Measurements from ENCODE around the gene C16orf87.
"Not testable (repeated sequence)": the region's sequence is repeated elsewhere in the genome, so short reads cannot be mapped to it uniquely, and the experiment has no call there.

Gene C16orf87, protein sequence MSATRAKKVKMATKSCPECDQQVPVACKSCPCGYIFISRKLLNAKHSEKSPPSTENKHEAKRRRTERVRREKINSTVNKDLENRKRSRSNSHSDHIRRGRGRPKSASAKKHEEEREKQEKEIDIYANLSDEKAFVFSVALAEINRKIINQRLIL

DNA sequence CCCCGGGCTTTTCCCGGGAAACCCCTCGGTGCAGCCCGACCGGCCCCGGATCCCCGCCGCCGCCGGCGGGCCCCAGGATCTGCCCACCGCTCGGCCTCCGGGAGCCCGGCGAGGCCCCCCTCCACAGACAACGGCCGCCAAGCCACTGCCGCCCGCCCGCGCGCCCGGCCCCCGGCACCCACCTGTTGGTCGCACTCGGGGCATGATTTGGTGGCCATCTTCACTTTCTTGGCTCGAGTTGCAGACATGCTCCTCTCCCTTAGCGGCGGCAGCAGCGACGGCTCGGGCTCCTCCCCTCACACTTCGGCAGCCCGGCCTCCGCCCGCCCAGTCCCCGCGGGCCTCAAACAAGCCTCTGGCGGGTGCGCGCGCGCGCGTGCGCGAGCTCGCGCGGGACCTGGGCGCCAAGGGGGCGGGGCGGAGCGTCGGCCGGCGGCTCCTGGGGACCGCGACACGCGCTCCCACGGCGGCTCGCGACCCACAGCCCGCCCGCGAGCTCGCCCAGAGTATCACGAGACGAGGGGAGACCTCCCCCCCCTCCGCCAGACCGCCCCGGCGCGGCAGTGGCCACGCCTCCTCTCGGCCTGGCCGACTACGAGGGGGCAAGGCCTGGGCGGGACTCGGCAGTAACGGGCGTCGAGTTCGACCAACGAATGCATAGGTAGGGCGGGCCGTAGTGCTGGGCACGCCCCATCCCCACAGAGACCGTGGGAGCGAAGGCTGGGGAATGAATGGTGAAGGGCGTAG, at the start of gene C16orf87:
C16orf87 (minus strand) TSS at position 279 of the 746 bp plus-strand sequence; CDS start at position 248, 31 bp downstream.
- Mint-ChIP-seq H3K36me3 (ENCODE audit: insufficient read depth) (peaks cover 7% of the 10 kb centered on the region), H3K4me1 (peaks cover 31% of the 10 kb centered on the region), H3K27me3 (no peaks in the 10 kb centered on the region), H3K4me3 (peak within 1 kb of the TSS; percentile 95), H3K27ac (ENCODE audit: low read depth) (peak within 1 kb of the TSS; percentile 99), H3K9me3 (no peaks in the 10 kb centered on the region)
- ATAC-seq (replicated peaks; ENCODE audit: extremely low read depth, poor library complexity, severe bottlenecking) (peak; percentile 94), DNase-seq (ENCODE audit: low spot score in 2 of 2) (peak; percentile 80 to 87)

DNA sequence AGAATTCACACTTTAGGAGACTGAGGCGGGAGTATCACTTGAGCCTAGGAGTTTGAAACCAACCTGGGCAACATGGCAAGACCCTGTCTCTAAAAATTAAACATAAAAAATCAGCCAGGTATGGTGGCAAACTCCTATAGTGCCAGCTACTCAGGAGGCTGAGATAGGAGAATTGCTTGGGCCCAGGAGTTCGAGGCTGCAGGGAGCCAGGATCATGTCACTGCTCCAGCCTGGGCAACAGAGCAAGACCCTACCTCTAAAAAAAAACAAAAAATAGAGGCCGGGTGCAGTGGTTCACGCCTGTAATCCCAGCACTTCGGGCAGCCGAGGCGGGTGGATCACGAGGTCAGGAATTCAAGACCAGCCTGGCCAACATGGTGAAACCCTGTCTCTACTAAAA, 44.3 kb upstream of the C16orf87 start:
- peaks cover 23% of the 10 kb centered on the region for H3K27me3 Mint-ChIP-seq
- no peak for ATAC-seq (replicated peaks; ENCODE audit: extremely low read depth, poor library complexity, severe bottlenecking)
- H3K27ac Mint-ChIP-seq (ENCODE audit: low read depth), result no peak overlapping the region
- H3K4me3 Mint-ChIP-seq, result no peak overlapping the region
- no peaks in the 10 kb centered on the region for H3K4me1 Mint-ChIP-seq
- no peaks in the 10 kb centered on the region for H3K9me3 Mint-ChIP-seq
- H3K36me3 Mint-ChIP-seq (ENCODE audit: insufficient read depth), result no peaks in the 10 kb centered on the region
- DNase-seq (ENCODE audit: low spot score in 2 of 2), result no peak

DNA sequence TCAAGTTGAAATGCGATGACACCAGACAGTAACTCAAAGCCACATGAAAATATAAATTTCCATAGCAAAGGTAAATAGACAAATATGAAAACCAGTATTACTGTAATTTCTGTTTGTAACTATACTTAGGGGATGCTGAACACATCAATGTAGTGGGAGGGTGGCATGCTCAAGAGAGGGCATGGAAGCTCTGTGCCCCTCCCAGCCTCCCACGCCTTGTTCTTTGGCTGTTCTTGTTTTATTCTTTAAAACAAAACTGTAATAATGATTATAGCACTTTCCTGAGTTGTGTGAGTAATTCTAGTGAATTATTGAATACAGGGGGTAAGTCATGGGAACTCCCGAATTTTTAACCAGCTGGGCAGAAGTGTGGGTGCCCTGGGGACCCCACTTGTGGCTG, 42.2 kb upstream of the C16orf87 start:
- no peak overlapping the region for H3K4me3 Mint-ChIP-seq
- no peaks in the 10 kb centered on the region for H3K36me3 Mint-ChIP-seq (ENCODE audit: insufficient read depth)
- no peaks in the 10 kb centered on the region for H3K9me3 Mint-ChIP-seq
- no peak for ATAC-seq (replicated peaks; ENCODE audit: extremely low read depth, poor library complexity, severe bottlenecking)
- no peaks in the 10 kb centered on the region for H3K4me1 Mint-ChIP-seq
- no peak overlapping the region for H3K27ac Mint-ChIP-seq (ENCODE audit: low read depth)
- DNase-seq (ENCODE audit: low spot score in 2 of 2), result no peak
- H3K27me3 Mint-ChIP-seq, result peaks cover 29% of the 10 kb centered on the region

DNA sequence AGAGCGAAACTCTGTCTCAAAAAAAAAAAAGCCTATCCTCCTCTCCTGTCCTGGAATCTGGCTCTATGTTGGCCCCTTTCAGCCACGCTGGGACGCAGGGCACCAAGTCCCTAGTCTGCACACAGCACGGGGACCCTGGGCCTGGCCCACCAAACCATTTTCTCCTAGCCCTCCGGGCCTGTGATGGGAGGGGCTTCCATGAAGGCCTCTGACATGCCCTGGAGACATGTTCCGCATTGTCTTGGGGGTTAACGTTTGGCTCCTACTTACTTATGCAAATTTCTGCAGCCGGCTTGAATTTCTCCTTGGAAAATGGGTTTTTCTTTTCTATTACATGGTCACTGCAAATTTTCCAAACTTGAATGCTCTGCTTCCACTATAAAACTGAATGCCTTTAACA, 40.6 kb upstream of the C16orf87 start:
- H3K36me3 Mint-ChIP-seq (ENCODE audit: insufficient read depth), result no peaks in the 10 kb centered on the region
- DNase-seq (ENCODE audit: low spot score in 2 of 2) (no peak), ATAC-seq (replicated peaks; ENCODE audit: extremely low read depth, poor library complexity, severe bottlenecking) (no peak)
- peaks cover 43% of the 10 kb centered on the region for H3K27me3 Mint-ChIP-seq
- H3K27ac Mint-ChIP-seq (ENCODE audit: low read depth), result no peak overlapping the region
- no peaks in the 10 kb centered on the region for H3K9me3 Mint-ChIP-seq
- no peak overlapping the region for H3K4me3 Mint-ChIP-seq
- no peaks in the 10 kb centered on the region for H3K4me1 Mint-ChIP-seq

DNA sequence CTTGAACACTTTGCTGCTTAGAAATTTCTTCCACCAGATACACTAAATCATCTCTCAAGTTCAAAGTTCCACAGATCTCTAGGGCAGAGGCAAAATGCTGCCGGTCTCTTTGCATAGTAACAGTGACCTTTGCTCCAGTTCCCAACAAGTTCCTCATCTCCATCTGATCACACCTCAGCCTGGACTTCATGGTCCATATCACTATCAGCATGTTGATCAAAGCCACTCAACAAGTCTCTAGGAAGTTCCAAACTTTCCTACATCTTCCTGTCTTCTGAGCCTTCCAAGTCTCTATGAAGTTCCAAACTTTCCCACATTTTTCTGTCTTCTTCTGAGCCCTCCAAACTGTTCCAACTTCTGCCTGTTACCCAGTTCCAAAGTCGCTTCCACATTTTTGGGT, 37.9 kb upstream of the C16orf87 start:
- H3K4me3 Mint-ChIP-seq; H3K4me1 Mint-ChIP-seq; ATAC-seq (replicated peaks; ENCODE audit: extremely low read depth, poor library complexity, severe bottlenecking); H3K9me3 Mint-ChIP-seq; H3K27ac Mint-ChIP-seq (ENCODE audit: low read depth); DNase-seq (ENCODE audit: low spot score in 2 of 2); H3K36me3 Mint-ChIP-seq (ENCODE audit: insufficient read depth): not testable (repeated sequence)
- H3K27me3 Mint-ChIP-seq, result peaks cover 46% of the 10 kb centered on the region

DNA sequence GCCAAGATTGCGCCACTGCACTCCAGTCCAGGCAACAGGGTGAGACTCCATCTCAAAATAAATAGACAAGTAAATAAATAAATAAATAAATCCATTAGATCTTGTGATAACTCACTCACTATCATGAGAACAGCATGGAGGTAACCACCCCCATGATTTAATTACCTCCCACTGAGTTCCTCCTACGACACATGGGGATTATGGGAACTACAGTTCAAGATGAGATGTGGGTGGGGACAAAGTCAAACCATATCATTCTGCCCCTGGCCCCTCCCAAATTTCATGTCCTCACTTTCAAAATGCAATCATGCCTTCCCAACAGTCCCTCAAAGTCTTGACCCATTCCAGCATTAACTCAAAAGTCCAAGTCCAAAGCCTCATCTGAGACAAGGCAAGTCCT, 36.5 kb upstream of the C16orf87 start:
- H3K36me3 Mint-ChIP-seq (ENCODE audit: insufficient read depth); ATAC-seq (replicated peaks; ENCODE audit: extremely low read depth, poor library complexity, severe bottlenecking); H3K27ac Mint-ChIP-seq (ENCODE audit: low read depth); DNase-seq (ENCODE audit: low spot score in 2 of 2); H3K9me3 Mint-ChIP-seq; H3K4me3 Mint-ChIP-seq; H3K4me1 Mint-ChIP-seq: not testable (repeated sequence)
- peaks cover 44% of the 10 kb centered on the region for H3K27me3 Mint-ChIP-seq

DNA sequence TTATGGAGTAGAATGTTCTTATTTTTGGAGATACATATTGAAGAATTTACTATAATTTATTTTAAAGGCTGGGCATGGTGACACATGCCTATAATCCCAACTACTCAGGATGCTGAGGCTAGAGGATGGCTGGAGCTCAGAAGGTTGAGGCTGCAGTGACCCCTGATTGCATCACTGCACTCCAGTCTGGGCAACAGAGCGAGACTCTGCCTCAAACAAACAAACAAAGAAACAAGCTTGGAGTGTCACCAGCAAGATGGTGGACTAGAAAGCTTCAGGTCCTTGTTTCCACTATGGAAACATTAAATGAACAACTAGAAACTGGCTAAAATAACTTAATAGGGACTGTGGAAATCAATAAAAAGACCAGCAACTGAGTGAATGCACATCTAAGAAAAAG, 35.3 kb upstream of the C16orf87 start:
- no peak for DNase-seq (ENCODE audit: low spot score in 2 of 2)
- no peak for ATAC-seq (replicated peaks; ENCODE audit: extremely low read depth, poor library complexity, severe bottlenecking)
- H3K27me3 Mint-ChIP-seq, result peaks cover 32% of the 10 kb centered on the region

DNA sequence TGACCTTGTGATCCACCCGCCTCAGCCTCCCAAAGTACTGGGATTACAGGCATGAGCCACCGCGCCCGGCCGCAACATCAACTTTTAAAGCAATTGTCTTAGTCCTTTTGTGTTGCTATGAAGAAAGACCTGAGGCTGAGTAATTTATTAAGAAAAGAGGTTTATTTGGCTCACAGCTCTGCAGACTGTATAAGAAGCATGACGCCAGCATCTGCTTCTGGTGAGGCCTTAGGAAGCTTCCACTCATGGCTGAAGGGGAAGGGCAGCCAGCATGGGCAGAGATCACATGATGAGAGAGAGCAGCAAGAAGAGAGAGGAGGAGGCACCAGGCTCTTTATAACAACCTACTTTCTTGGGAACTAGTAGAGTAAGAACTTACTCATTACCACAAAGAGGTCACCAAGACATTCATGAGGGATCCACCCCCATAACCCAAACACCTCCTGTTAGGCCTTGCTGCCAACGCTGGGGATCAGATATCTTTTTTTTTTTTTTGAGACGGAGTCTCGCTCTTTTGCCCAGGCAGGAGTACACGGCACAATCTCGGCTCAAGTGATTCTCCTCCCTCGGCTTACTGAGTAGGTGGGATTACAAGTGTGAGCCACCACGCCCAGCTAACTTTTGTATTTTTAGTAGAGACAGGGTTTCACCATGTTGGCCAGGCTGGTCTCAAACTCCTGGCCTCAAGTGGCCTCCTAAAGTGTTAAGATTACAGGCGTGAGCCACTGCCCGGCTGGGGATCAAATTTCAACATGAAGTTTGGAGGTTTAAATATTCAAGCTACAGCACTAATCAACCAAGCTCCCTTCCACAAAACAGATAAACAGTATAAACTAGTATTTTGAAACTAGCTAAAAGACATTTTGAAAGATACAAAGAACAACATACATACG, 31.8 kb upstream of the C16orf87 start:
- ATAC-seq (replicated peaks; ENCODE audit: extremely low read depth, poor library complexity, severe bottlenecking) (no peak), DNase-seq (ENCODE audit: low spot score in 2 of 2) (no peak)
- Mint-ChIP-seq H3K27me3 (peaks cover 12% of the 10 kb centered on the region), H3K36me3 (ENCODE audit: insufficient read depth) (peaks cover 2% of the 10 kb centered on the region), H3K4me1 (no peaks in the 10 kb centered on the region), H3K4me3 (no peak overlapping the region), H3K9me3 (no peaks in the 10 kb centered on the region), H3K27ac (ENCODE audit: low read depth) (no peak overlapping the region)

More for the DNA sequence above, 35.3 kb upstream of the C16orf87 start:
- Mint-ChIP-seq H3K4me1 (no peaks in the 10 kb centered on the region), H3K4me3 (no peak overlapping the region), H3K36me3 (ENCODE audit: insufficient read depth) (no peaks in the 10 kb centered on the region), H3K9me3 (no peaks in the 10 kb centered on the region), H3K27ac (ENCODE audit: low read depth) (no peak overlapping the region)

DNA sequence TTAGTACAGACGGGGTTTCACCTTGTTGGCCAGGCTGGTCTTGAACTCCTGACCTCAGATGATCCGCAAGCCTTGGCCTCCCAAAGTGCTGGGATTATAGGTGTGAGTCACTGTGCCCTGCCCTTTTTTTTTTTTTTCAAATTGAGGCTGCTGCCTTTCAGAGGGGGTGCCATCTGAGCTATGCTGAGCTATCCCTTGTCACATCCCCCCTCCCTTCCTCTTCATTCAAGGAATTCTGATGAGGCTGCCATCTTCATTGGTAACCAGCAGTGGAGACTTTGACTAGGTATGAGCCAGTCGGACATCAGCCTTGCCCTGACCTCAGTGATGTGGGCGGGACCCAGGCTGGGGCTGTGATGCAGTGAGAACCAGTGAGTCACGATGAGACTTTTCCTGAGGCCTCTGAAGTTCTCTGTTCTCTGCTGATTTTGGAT, 28.8 kb upstream of the C16orf87 start:
- Mint-ChIP-seq H3K27me3 (no peaks in the 10 kb centered on the region), H3K27ac (ENCODE audit: low read depth) (no peak overlapping the region), H3K4me3 (no peak overlapping the region), H3K4me1 (no peaks in the 10 kb centered on the region), H3K9me3 (no peaks in the 10 kb centered on the region), H3K36me3 (ENCODE audit: insufficient read depth) (peaks cover 2% of the 10 kb centered on the region)
- ATAC-seq (replicated peaks; ENCODE audit: extremely low read depth, poor library complexity, severe bottlenecking) (no peak), DNase-seq (ENCODE audit: low spot score in 2 of 2) (no peak)

DNA sequence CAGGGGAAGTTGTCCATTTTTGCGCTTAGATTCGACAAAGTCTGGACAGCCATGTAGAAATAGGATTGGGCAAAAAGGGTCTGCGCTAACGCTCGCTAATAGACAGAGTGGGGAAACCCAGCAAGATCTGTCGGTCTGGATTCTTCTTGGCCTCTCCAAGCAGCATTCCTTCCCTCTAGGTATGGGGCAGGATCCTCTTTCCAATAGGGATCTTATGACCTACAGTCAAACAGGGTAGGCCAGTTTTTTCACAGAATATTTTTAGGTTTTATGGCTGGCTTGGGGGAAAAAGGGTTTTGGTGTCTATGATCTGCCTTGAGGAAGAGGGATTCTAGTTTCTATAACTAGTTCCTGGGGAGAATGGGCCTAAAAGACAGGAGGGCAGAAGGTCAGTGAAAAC, 27.2 kb upstream of the C16orf87 start:
- no peak overlapping the region for H3K27ac Mint-ChIP-seq (ENCODE audit: low read depth)
- peaks cover 2% of the 10 kb centered on the region for H3K36me3 Mint-ChIP-seq (ENCODE audit: insufficient read depth)
- H3K4me1 Mint-ChIP-seq, result no peaks in the 10 kb centered on the region
- H3K4me3 Mint-ChIP-seq, result no peak overlapping the region
- H3K27me3 Mint-ChIP-seq, result no peaks in the 10 kb centered on the region
- DNase-seq (ENCODE audit: low spot score in 2 of 2) (no peak), ATAC-seq (replicated peaks; ENCODE audit: extremely low read depth, poor library complexity, severe bottlenecking) (no peak)
- no peaks in the 10 kb centered on the region for H3K9me3 Mint-ChIP-seq

DNA sequence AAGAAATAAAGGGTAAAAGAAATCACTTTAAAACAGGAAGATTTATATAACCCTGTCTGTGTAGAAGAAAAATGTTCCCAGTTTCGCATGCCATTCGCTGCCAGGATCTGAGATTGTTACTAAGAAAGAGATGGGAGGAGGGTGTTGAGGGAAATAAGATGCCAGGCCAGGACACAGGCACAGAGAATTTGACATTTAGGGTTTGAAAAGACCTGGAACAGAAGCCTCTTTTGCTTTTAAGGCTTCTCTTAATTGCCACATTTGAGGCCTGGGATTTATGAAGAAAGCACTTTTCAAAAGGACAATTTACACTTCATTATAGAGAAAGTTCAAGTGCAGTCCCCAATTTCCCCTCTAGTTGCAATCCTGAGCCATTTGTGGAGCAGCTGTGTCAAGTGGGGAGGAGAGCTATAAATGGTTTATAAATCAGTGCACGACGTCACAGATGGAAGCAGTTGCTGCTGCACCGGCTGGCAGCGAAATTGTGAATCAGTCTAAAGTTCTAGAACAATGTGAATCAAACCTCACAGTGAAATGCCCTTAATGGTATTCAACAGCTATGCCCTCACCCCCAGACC, 26.5 kb upstream of the C16orf87 start:
- Mint-ChIP-seq H3K27me3 (no peaks in the 10 kb centered on the region), H3K9me3 (no peaks in the 10 kb centered on the region), H3K4me3 (no peak overlapping the region), H3K27ac (ENCODE audit: low read depth) (no peak overlapping the region), H3K36me3 (ENCODE audit: insufficient read depth) (peaks cover 2% of the 10 kb centered on the region), H3K4me1 (no peaks in the 10 kb centered on the region)
- ATAC-seq (replicated peaks; ENCODE audit: extremely low read depth, poor library complexity, severe bottlenecking), result no peak
- DNase-seq (ENCODE audit: low spot score in 2 of 2), result no peak

DNA sequence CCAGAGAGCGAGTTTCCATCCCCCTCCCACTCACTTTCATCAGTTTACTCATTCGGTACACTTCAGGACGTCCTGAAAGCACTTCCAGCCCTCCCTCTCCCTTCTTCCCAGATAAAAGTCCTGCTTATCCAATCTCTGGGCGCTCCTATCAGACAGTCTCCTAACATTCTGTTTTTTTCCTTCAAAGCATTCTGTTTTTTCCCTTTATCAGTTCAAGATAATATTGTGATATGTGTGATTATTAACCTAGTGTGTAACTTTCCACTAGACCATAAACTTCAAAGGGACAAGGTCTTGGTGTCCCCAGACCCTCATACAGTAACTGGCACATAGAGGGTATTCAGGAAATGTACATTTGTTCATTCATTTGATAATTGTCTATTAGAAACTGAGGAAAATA, 24.4 kb upstream of the C16orf87 start:
- DNase-seq (ENCODE audit: low spot score in 2 of 2), result no peak
- Mint-ChIP-seq H3K9me3 (no peaks in the 10 kb centered on the region), H3K4me1 (no peaks in the 10 kb centered on the region), H3K36me3 (ENCODE audit: insufficient read depth) (no peaks in the 10 kb centered on the region), H3K4me3 (no peak overlapping the region), H3K27ac (ENCODE audit: low read depth) (no peak overlapping the region), H3K27me3 (no peaks in the 10 kb centered on the region)
- no peak for ATAC-seq (replicated peaks; ENCODE audit: extremely low read depth, poor library complexity, severe bottlenecking)
